Measurements from ENCODE around the gene RAN. TPM values are rescaled to one million over a fixed set of nuclear protein-coding genes. Genes with fewer than 3 reads are reported as not detected.

The RAN gene
- polyA plus RNA-seq, 1 of the 3 experiments (the other 2 are of a cell fraction), result 865 TPM

DNA sequence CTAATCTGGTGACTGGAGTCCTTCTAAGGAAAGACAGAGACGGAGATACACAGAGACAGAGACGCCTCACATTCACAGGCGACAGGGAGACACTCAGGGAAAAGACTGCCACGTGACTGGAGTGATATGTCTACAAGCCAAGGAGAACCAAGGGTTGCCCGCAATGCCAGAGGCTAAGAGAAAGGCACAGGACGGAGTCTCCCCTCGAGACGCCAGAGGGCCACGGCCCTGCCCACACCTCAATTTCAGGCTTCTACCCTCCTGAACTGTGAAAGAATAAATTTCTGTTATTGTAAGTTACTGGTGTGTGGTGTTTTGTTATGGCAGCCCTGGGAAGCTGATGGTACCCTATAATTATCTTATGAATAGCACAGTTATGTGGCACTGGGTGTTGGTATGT lies 11.6 kb upstream of the RAN start:
- TF ChIP-seq, protein P1, sequence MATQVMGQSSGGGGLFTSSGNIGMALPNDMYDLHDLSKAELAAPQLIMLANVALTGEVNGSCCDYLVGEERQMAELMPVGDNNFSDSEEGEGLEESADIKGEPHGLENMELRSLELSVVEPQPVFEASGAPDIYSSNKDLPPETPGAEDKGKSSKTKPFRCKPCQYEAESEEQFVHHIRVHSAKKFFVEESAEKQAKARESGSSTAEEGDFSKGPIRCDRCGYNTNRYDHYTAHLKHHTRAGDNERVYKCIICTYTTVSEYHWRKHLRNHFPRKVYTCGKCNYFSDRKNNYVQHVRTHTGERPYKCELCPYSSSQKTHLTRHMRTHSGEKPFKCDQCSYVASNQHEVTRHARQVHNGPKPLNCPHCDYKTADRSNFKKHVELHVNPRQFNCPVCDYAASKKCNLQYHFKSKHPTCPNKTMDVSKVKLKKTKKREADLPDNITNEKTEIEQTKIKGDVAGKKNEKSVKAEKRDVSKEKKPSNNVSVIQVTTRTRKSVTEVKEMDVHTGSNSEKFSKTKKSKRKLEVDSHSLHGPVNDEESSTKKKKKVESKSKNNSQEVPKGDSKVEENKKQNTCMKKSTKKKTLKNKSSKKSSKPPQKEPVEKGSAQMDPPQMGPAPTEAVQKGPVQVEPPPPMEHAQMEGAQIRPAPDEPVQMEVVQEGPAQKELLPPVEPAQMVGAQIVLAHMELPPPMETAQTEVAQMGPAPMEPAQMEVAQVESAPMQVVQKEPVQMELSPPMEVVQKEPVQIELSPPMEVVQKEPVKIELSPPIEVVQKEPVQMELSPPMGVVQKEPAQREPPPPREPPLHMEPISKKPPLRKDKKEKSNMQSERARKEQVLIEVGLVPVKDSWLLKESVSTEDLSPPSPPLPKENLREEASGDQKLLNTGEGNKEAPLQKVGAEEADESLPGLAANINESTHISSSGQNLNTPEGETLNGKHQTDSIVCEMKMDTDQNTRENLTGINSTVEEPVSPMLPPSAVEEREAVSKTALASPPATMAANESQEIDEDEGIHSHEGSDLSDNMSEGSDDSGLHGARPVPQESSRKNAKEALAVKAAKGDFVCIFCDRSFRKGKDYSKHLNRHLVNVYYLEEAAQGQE (IDR thresholded peaks at IDR 0.05; ENCODE audit: low read depth, low read length), result no peak
- TF ChIP-seq RAD21 (IDR thresholded peaks at IDR 0.05; ENCODE audit: low read length) (no peak), TCF12 (IDR thresholded peaks at IDR 0.05) (no peak), TEAD4 (IDR thresholded peaks at IDR 0.05; ENCODE audit: borderline replicate concordance, insufficient read depth) (no peak), CHD2 (IDR thresholded peaks at IDR 0.05; ENCODE audit: low read length, partially characterized antibody) (no peak), ELF1 (IDR thresholded peaks at IDR 0.05) (no peak), FOXJ3 (CRISPR knock-in tag; IDR thresholded peaks at IDR 0.05) (no peak), EP300 (IDR thresholded peaks at IDR 0.05; ENCODE audit: borderline replicate concordance in 1 of 2, low read depth in 1 of 2, low read length in 1 of 2) (no peak), RFX5 (IDR thresholded peaks at IDR 0.05; ENCODE audit: low read length) (no peak), NRF1 (IDR thresholded peaks at IDR 0.05; ENCODE audit: low read depth, low read length) (no peak), MXI1 (IDR thresholded peaks at IDR 0.05; ENCODE audit: low read depth, low read length) (no peak), FOSL2 (IDR thresholded peaks at IDR 0.05; ENCODE audit: borderline replicate concordance, low read depth) (no peak)
- TF ChIP-seq, protein P2, sequence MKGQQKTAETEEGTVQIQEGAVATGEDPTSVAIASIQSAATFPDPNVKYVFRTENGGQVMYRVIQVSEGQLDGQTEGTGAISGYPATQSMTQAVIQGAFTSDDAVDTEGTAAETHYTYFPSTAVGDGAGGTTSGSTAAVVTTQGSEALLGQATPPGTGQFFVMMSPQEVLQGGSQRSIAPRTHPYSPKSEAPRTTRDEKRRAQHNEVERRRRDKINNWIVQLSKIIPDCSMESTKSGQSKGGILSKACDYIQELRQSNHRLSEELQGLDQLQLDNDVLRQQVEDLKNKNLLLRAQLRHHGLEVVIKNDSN (IDR thresholded peaks at IDR 0.05; ENCODE audit: borderline replicate concordance, low read depth), result no peak
- TF ChIP-seq, protein P3, sequence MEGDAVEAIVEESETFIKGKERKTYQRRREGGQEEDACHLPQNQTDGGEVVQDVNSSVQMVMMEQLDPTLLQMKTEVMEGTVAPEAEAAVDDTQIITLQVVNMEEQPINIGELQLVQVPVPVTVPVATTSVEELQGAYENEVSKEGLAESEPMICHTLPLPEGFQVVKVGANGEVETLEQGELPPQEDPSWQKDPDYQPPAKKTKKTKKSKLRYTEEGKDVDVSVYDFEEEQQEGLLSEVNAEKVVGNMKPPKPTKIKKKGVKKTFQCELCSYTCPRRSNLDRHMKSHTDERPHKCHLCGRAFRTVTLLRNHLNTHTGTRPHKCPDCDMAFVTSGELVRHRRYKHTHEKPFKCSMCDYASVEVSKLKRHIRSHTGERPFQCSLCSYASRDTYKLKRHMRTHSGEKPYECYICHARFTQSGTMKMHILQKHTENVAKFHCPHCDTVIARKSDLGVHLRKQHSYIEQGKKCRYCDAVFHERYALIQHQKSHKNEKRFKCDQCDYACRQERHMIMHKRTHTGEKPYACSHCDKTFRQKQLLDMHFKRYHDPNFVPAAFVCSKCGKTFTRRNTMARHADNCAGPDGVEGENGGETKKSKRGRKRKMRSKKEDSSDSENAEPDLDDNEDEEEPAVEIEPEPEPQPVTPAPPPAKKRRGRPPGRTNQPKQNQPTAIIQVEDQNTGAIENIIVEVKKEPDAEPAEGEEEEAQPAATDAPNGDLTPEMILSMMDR (IDR thresholded peaks at IDR 0.05), result no peak
- Histone ChIP-seq H3K9me3 (no peaks in the 10 kb centered on the region), H3F3A (replicated peaks; ENCODE audit: insufficient read depth) (no peaks in the 10 kb centered on the region), H3K27me3 (ENCODE audit: insufficient read depth) (no peaks in the 10 kb centered on the region), H3K4me1 (ENCODE audit: control insufficient read depth in 1 of 2, insufficient read depth in 2 of 2, low read depth in 1 of 2, low read length in 1 of 2) (no peaks in the 10 kb centered on the region), H3K4me2 (no peak overlapping the region), H4K20me1 (ENCODE audit: insufficient read depth) (no peaks in the 10 kb centered on the region), H3K36me3 (replicated peaks in 1 of 2; ENCODE audit: control insufficient read depth in 1 of 2, insufficient read depth in 2 of 2, low read length in 1 of 2) (no peaks in the 10 kb centered on the region), H3K27ac (ENCODE audit: low read depth in 2 of 2, low read length in 1 of 2) (no peak overlapping the region), H3K4me3 (ENCODE audit: low read depth in 2 of 2, low read length in 1 of 2) (no peak overlapping the region), H3K9ac (no peak overlapping the region), H3K9me2 (no peaks in the 10 kb centered on the region), H2AFZ (ENCODE audit: low read depth) (no peak overlapping the region), H3K79me2 (ENCODE audit: insufficient read depth) (no peaks in the 10 kb centered on the region)
- DNase-seq, result no peak
- 71% methylated on average over 9 of the region's 9 CpGs for WGBS (ENCODE audit: low lambda C conversion rate)
- ChIA-PET CTCF (no interaction called here), POLR2A (no interaction called here)

Data from SK-N-SH (cell line).